ENCODE measurements around the gene ADGRB3. TPM values are rescaled to one million over a fixed set of nuclear protein-coding genes. Genes with fewer than 3 reads are reported as not detected.

The ADGRB3 gene
- total RNA-seq, 1 donor from 2014 or later: 8.9 TPM

- peaks cover 3% of the 10 kb centered on the region for H3K9me3 Mint-ChIP-seq (ENCODE audit: unreplicated experiment)
- no peaks in the 10 kb centered on the region for H3K4me1 Mint-ChIP-seq (ENCODE audit: unreplicated experiment)
- H3K27me3 Mint-ChIP-seq (ENCODE audit: unreplicated experiment): no peaks in the 10 kb centered on the region
- H3K36me3 Mint-ChIP-seq (ENCODE audit: unreplicated experiment): no peaks in the 10 kb centered on the region
- no peak for DNase-seq (ENCODE audit: extremely low spot score, unreplicated experiment)
- H3K4me3 Mint-ChIP-seq (ENCODE audit: unreplicated experiment): no peak overlapping the region
- no peak overlapping the region for H3K27ac Mint-ChIP-seq (ENCODE audit: unreplicated experiment)
- TF ChIP-seq CTCF (IDR thresholded peaks at IDR 0.05): peak; percentile 31
Observed at GRCh38 chr6:69164564-69165229, 529.6 kb downstream of the ADGRB3 start.

DNA sequence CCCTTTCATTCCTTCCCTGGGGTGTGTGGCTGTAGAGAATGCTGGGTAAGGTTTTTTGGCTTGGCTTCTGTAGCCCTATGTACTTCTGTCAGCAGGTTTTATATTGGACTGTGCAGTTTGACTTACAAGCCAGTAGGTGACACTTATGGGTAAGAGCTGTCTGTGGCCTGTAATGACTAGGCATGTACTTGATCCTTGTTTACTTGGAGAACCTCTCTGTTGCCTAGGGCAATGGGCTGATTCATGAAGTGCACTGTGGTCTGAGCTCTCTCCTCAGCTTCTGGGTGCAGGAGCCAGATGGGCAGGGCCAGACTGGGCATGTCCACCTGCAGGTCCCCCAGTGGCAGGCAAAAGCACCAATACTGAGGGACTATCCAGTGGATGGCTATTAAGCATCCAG lies 544.6 kb downstream of the ADGRB3 start:
- Mint-ChIP-seq H3K9me3 (ENCODE audit: unreplicated experiment) (peaks cover 15% of the 10 kb centered on the region), H3K4me3 (ENCODE audit: unreplicated experiment) (no peak overlapping the region), H3K4me1 (ENCODE audit: unreplicated experiment) (no peaks in the 10 kb centered on the region), H3K36me3 (ENCODE audit: unreplicated experiment) (no peaks in the 10 kb centered on the region), H3K27ac (ENCODE audit: unreplicated experiment) (no peak overlapping the region), H3K27me3 (ENCODE audit: unreplicated experiment) (no peaks in the 10 kb centered on the region)
- TF ChIP-seq CTCF (IDR thresholded peaks at IDR 0.05): no peak
- no peak for DNase-seq (ENCODE audit: extremely low spot score, unreplicated experiment)

DNA sequence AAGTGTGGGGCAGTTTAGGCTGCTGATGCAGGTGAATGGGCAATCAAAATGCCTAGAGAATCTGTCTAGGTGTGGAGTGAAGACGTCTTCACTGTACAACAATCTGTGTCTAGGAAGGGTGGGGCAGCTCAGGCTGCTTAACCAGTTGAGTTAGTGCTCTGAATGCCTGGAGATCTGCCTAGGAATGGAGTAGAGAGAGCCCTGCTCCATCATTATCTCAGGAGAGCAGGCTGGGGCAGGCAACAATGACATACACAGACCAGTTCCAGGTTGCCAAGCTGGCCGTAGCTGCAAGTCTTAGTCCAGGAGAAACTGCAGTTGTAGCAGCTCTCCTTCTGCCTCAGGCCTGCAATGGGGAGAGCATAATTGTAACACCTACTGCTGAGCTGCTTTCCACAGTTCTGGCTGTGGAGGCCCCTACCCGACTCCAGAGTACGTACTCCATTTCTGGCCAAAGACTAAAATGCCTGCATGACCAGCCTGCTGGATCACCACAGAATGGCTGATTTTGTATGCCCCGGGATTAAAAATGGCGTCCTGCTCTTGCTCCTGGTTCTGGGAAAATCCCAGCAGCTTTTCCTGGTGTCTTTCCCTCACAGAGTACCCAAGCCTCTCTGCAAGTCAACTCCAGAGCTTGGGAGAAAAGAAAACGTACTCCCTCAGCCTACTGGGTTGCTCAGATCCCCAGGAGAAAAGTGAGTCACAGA lies 545.4 kb downstream of the ADGRB3 start:
- no peak for DNase-seq (ENCODE audit: extremely low spot score, unreplicated experiment)
- Mint-ChIP-seq H3K9me3 (ENCODE audit: unreplicated experiment) (peaks cover 15% of the 10 kb centered on the region), H3K27me3 (ENCODE audit: unreplicated experiment) (no peaks in the 10 kb centered on the region), H3K27ac (ENCODE audit: unreplicated experiment) (no peak overlapping the region), H3K36me3 (ENCODE audit: unreplicated experiment) (no peaks in the 10 kb centered on the region), H3K4me1 (ENCODE audit: unreplicated experiment) (no peaks in the 10 kb centered on the region), H3K4me3 (ENCODE audit: unreplicated experiment) (no peak overlapping the region)
- TF ChIP-seq CTCF (IDR thresholded peaks at IDR 0.05): no peak

GRCh38 chr6:69181964-69182363 lies 546.9 kb downstream of the ADGRB3 start:
- H3K27ac Mint-ChIP-seq (ENCODE audit: unreplicated experiment): no peak overlapping the region
- no peak for DNase-seq (ENCODE audit: extremely low spot score, unreplicated experiment)
- no peaks in the 10 kb centered on the region for H3K36me3 Mint-ChIP-seq (ENCODE audit: unreplicated experiment)
- H3K4me1 Mint-ChIP-seq (ENCODE audit: unreplicated experiment): no peaks in the 10 kb centered on the region
- H3K9me3 Mint-ChIP-seq (ENCODE audit: unreplicated experiment): peaks cover 15% of the 10 kb centered on the region
- TF ChIP-seq CTCF (IDR thresholded peaks at IDR 0.05): no peak
- no peaks in the 10 kb centered on the region for H3K27me3 Mint-ChIP-seq (ENCODE audit: unreplicated experiment)
- no peak overlapping the region for H3K4me3 Mint-ChIP-seq (ENCODE audit: unreplicated experiment)

DNA sequence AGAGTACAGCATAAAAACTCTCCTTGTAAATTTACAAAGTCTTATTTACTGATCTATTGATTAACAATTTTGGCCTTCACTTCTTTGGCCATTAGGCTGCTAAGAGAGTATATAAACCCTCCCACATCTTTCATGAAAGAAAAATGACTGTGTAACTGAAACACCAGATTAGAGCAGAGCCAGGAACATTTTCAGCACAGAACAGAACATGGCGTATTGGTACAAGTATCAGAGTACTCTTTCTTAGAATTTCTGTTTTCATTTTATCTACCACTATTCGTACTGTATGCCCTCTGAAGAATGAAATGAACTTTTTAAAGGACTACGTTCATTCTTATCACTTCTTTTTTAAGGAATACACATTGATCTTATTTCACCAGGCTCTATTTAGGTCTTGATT lies 550.2 kb downstream of the ADGRB3 start:
- no peaks in the 10 kb centered on the region for H3K27me3 Mint-ChIP-seq (ENCODE audit: unreplicated experiment)
- H3K27ac Mint-ChIP-seq (ENCODE audit: unreplicated experiment): no peak overlapping the region
- no peaks in the 10 kb centered on the region for H3K9me3 Mint-ChIP-seq (ENCODE audit: unreplicated experiment)
- no peak overlapping the region for H3K4me3 Mint-ChIP-seq (ENCODE audit: unreplicated experiment)
- H3K4me1 Mint-ChIP-seq (ENCODE audit: unreplicated experiment): no peaks in the 10 kb centered on the region
- TF ChIP-seq CTCF (IDR thresholded peaks at IDR 0.05): no peak
- no peaks in the 10 kb centered on the region for H3K36me3 Mint-ChIP-seq (ENCODE audit: unreplicated experiment)
- no peak for DNase-seq (ENCODE audit: extremely low spot score, unreplicated experiment)

Data from osteocyte (in vitro differentiated cells).